Measurements from ENCODE around the gene ZNF331. TPM values are rescaled to one million over a fixed set of nuclear protein-coding genes. Genes with fewer than 3 reads are reported as not detected.

Gene ZNF331
- total RNA-seq: 20.3 TPM

DNA sequence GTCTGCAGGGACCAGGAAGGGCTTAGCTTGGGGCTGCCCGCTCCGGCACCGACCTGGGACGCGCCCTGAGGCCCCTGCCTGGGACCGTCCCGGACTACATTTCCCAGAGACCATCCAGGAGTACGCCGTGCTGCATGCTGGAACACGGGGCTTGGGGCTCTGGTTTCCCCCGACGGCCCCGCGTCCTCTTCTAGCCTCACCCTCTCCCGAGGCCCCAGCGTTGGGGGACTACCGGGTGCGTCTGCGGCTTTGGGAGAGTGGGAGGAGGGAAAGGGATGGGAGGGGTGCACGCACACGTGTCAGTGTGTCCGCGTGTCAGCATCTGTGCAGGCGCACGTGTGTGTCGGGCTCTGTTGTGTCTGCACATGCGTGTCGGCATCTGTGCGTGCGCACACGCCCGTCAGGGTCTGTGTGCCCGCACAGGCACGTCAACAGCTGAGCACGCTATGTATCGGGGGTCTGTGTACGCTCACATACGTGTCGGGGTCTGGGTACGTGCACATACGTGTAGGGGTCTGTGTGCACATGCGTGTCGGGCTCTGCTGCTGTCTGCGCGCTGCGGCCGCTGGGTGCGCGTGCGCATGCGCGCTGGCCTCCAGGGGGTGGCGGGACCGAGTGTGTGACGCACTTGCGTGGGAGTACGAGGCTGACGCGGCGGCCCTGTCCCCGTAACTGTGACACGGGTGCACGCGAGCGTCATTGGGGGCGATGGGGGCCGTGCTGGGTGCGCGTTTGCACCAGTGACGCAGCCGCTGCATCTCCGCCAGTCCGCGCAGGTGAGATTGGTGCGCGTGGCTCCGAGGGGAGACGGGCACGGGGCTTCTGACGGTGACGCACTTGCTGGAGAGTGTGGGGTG is at the start of gene ZNF331:
TSS of gene ZNF331 (plus strand) at position 625 of the 857 bp plus-strand sequence. CDS start 31,232 bp downstream, outside the sequence.

Other genes starting within 250 kb of the ZNF331 start
- gene ZNF845, start 204.4 kb upstream of the ZNF331 start, total RNA-seq: 15.7 TPM
- 20.5 TPM for gene ZNF525, start 172.4 kb upstream of the ZNF331 start, total RNA-seq
- 27.0 TPM for gene ZNF765, start 143.0 kb upstream of the ZNF331 start, total RNA-seq
- 12.9 TPM for gene ZNF761, start 106.2 kb upstream of the ZNF331 start, total RNA-seq
- 5.5 TPM for gene ZNF813, start 70.4 kb upstream of the ZNF331 start, total RNA-seq
- gene DPRX, start 93.9 kb downstream of the ZNF331 start, total RNA-seq: not detected